ENCODE data around the gene TNNI3K. TPM values are rescaled to one million over a fixed set of nuclear protein-coding genes. Genes with fewer than 3 reads are reported as not detected.

Gene TNNI3K
- total RNA-seq, 1 experiment from 2014 or later, result not detected

- Histone ChIP-seq H2AK5ac (ENCODE audit: insufficient read length, low read length) (no peak overlapping the region), H2AFZ (ENCODE audit: low read length) (no peak overlapping the region), H2BK15ac (ENCODE audit: low read depth, low read length) (no peak overlapping the region), H3K79me1 (ENCODE audit: insufficient read depth, low read depth, low read length, poor library complexity, severe bottlenecking) (no peaks in the 10 kb centered on the region), H3K9me3 (ENCODE audit: control insufficient read depth, low read depth, low read length) (no peaks in the 10 kb centered on the region), H4K8ac (replicated peaks; ENCODE audit: insufficient read length, low read depth, low read length) (no peak overlapping the region), H3K23ac (ENCODE audit: insufficient read length, low read depth, low read length) (no peak overlapping the region), H3K9ac (ENCODE audit: extremely low read depth, insufficient read length, low read length) (no peak overlapping the region), H3K18ac (ENCODE audit: insufficient read length, low read depth, low read length) (no peak overlapping the region), H3K23me2 (ENCODE audit: insufficient read length, low read depth, low read length, poor library complexity, severe bottlenecking) (no peaks in the 10 kb centered on the region), H3K27ac (ENCODE audit: insufficient read length, low read depth, low read length) (no peak overlapping the region), H2BK12ac (ENCODE audit: insufficient read length, low read depth, low read length) (no peak overlapping the region), H3K4me2 (ENCODE audit: insufficient read depth, insufficient read length, low read length) (no peak overlapping the region), H2BK5ac (ENCODE audit: insufficient read length, low read length) (no peak overlapping the region), H3T11ph (ENCODE audit: low read length) (no peak overlapping the region), H4K91ac (ENCODE audit: insufficient read length, low read depth, low read length) (no peak overlapping the region), H3K4ac (ENCODE audit: low read depth, low read length) (no peak overlapping the region), H2BK20ac (ENCODE audit: low read depth, low read length, poor library complexity, severe bottlenecking) (no peak overlapping the region), H3K56ac (ENCODE audit: insufficient read length, low read depth, low read length) (no peak overlapping the region), H4K5ac (ENCODE audit: insufficient read length, low read depth, low read length) (no peak overlapping the region), H3K4me1 (ENCODE audit: insufficient read depth, low read length) (no peaks in the 10 kb centered on the region), H2BK120ac (ENCODE audit: low read depth, low read length, poor library complexity, severe bottlenecking) (no peak overlapping the region), H3K14ac (ENCODE audit: insufficient read depth, low read length) (no peak overlapping the region), H4K20me1 (ENCODE audit: control insufficient read depth, insufficient read depth, insufficient read length) (no peaks in the 10 kb centered on the region), H3K27me3 (ENCODE audit: insufficient read depth, low read length) (no peaks in the 10 kb centered on the region), H3K79me2 (ENCODE audit: insufficient read depth, low read length) (no peaks in the 10 kb centered on the region)
- H3K4me3 Mint-ChIP-seq, result no peak overlapping the region
- H3K27me3 Mint-ChIP-seq (ENCODE audit: low read depth), result no peaks in the 10 kb centered on the region
- no peak for TF ChIP-seq CTCF (conservative IDR thresholded peaks at IDR 0.05)
- H3K4me1 Mint-ChIP-seq, result no peaks in the 10 kb centered on the region
- H3K27ac Mint-ChIP-seq, result no peak overlapping the region
- WGBS (ENCODE audit: extremely low coverage, insufficient read length, low lambda C conversion rate), result no CpG with 5 or more reads among the region's 1 CpG
- DNase-seq, result no peak
- H3K9me3 Mint-ChIP-seq, result no peaks in the 10 kb centered on the region; a peak in 1 of 5 replicates
- no peaks in the 10 kb centered on the region; a peak in 2 of 7 replicates for H3K36me3 Mint-ChIP-seq (ENCODE audit: insufficient read depth in 1 of 3, low read depth in 3 of 3)
Measured at GRCh38 chr1:74452035-74452434, 216.8 kb downstream of the TNNI3K start.
